K562 (cell line): ENCODE measurements around the gene TAF12. TPM values are rescaled to one million over a fixed set of nuclear protein-coding genes. Genes with fewer than 3 reads are reported as not detected.

ENCODE experiments used
- ATAC-seq: fragments of 200-7000 bp; cut with Tn5 transposase; 3 replicates; pipeline ENCODE4 v1.9.1; 2020; ENCODE audit warnings: moderate library complexity
- BruUV-seq: library from RNA; stranded (reverse); fragments of 400-500 nt; replicated peaks from 2 replicates; lab custom pipeline; 2021; lab: Mats Ljungman, UMichigan
- CTCF ChIA-PET: fragments of 300-600 bp; formaldehyde crosslinking; extraction: SDS; loops from one replicate; lab custom pipeline; 2021; ENCODE audit warnings: low intra/inter-chr PET ratio; lab: Yijun Ruan, JAX
- POLR2A ChIA-PET: fragments of 300-600, 350-650 bp; sonication (Branson Sonifier 250); formaldehyde crosslinking; extraction: SDS; loops from one replicate; lab custom pipeline; 2021; ENCODE audit warnings: antibody characterized with exemption, inconsistent platforms; lab: Yijun Ruan, JAX
- DNase-seq, 4 experiments: peaks; one replicate each; pipeline versions ENCODE4 v3.0.0 to v3.0.0-alpha.2; 2011 to 2018; ENCODE audit warnings: low spot score in 3 of 4, mixed read lengths in 3 of 4; ENCODE audit errors: extremely low read depth in 1 of 4
- FAIRE-seq: peaks from 2 replicates; lab custom pipeline; 2011; peaks lifted over from hg19 to GRCh38; lab: Jason Lieb, UNC
- H2AFZ ChIP-seq: 2 replicates; pipeline ENCODE4 v1.6.0; 2011; ENCODE audit warnings: low read depth, low read length, control low read depth, inconsistent platforms
- H3K27ac ChIP-seq: fragments of 200-600 bp; 3 replicates; pipeline ENCODE4 v1.8.0; 2011; ENCODE audit warnings: low read depth, mild to moderate bottlenecking, control low read depth, inconsistent platforms, low read length, moderate library complexity, mixed read lengths; ENCODE audit errors: extremely low read depth
- H3K27me3 ChIP-seq, 2 experiments: fragments of 300-600 bp in 1 of 2; 2 replicates in 1 of 2; 3 replicates in 1 of 2; pipeline versions ENCODE4 v1.6.0 to v1.8.0; 2011; ENCODE audit warnings: inconsistent platforms in 2 of 2, low read length in 2 of 2, mild to moderate bottlenecking in 1 of 2, mixed read lengths in 1 of 2, moderate library complexity in 1 of 2; ENCODE audit not compliant: control insufficient read depth in 2 of 2, insufficient read depth in 2 of 2
- H3K36me3 ChIP-seq: fragments of 300-600 bp; 3 replicates; pipeline ENCODE4 v1.8.0; 2011; ENCODE audit warnings: mild to moderate bottlenecking, low read length, inconsistent platforms; ENCODE audit not compliant: control insufficient read depth, insufficient read depth
- H3K4me1 ChIP-seq, 2 experiments: fragments of 200-600 bp in 1 of 2; replicated peaks in 1 of 2; 2 replicates in 1 of 2; 3 replicates in 1 of 2; pipeline versions ENCODE4 v1.5.1 to v1.8.0; 2011; ENCODE audit warnings: inconsistent platforms in 2 of 2, low read length in 2 of 2, mild to moderate bottlenecking in 1 of 2, mixed read lengths in 1 of 2, moderate library complexity in 1 of 2; ENCODE audit not compliant: control insufficient read depth in 2 of 2, insufficient read depth in 2 of 2
- H3K4me2 ChIP-seq: 2 replicates; pipeline ENCODE4 v1.6.1; 2011; ENCODE audit warnings: low read length, control low read depth, inconsistent platforms, mixed read lengths; ENCODE audit not compliant: insufficient read depth
- H3K4me3 ChIP-seq: fragments of 200-600 bp; sonication (generic), shearing (Covaris generic); 2 replicates; pipeline ENCODE4 v1.5.1; 2016; ENCODE audit warnings: control low read depth, inconsistent platforms
- H3K79me2 ChIP-seq: fragments of 200-600 bp; 3 replicates; pipeline ENCODE4 v1.8.0; 2011; ENCODE audit warnings: low read length, inconsistent platforms; ENCODE audit not compliant: control insufficient read depth, insufficient read depth
- H3K9ac ChIP-seq, 2 experiments: 2 replicates each; pipeline versions ENCODE4 v1.6.0 to v1.6.1; 2011; ENCODE audit warnings: low read depth in 2 of 2, low read length in 2 of 2, control low read depth in 1 of 2, inconsistent platforms in 1 of 2, mild to moderate bottlenecking in 1 of 2, mixed read lengths in 1 of 2; ENCODE audit not compliant: insufficient read depth in 1 of 2
- H3K9me1 ChIP-seq: one replicate; pipeline ENCODE4 v1.6.0; 2011; ENCODE audit warnings: inconsistent platforms, mild to moderate bottlenecking, low read length, moderate library complexity; ENCODE audit not compliant: control insufficient read depth, insufficient read depth
- H3K9me3 ChIP-seq: replicated peaks from 2 replicates; pipeline ENCODE4 v1.5.1; 2011; ENCODE audit warnings: low read depth, low read length, inconsistent platforms; ENCODE audit not compliant: control insufficient read depth, insufficient read depth
- H4K20me1 ChIP-seq: replicated peaks from 2 replicates; pipeline ENCODE4 v1.6.1; 2011; ENCODE audit warnings: low read length, inconsistent platforms, mixed read lengths; ENCODE audit not compliant: control insufficient read depth, insufficient read depth
- ELF2 ChIP-seq: fragments of 250-450 bp; sonication (Bioruptor Pico); IDR thresholded peaks from 2 replicates; pipeline ENCODE4 v1.5.0; 2021; ENCODE audit warnings: mild to moderate bottlenecking
- GMEB1 ChIP-seq: fragments of 250-450 bp; sonication (Bioruptor Pico); IDR thresholded peaks from 2 replicates; pipeline ENCODE4 v1.4.0; 2020; ENCODE audit warnings: mild to moderate bottlenecking
- GTF2B ChIP-seq: IDR thresholded peaks from 2 replicates; pipeline ENCODE4 v1.6.1; 2011; ENCODE audit not compliant: insufficient read length; ENCODE audit errors: extremely low read depth
- ILF3 ChIP-seq: fragments of 450-650 bp; IDR thresholded peaks from 2 replicates; pipeline ENCODE4 v1.6.1; 2018; ENCODE audit warnings: antibody characterized with exemption, mild to moderate bottlenecking, moderate library complexity, borderline replicate concordance
- MNT ChIP-seq, 2 experiments: fragments of 450-650 bp; conservative IDR thresholded peaks; 2 replicates each; pipeline ENCODE4 v1.6.1; 2017; ENCODE audit warnings: mild to moderate bottlenecking in 2 of 2, moderate library complexity in 2 of 2
- NCOA6 ChIP-seq: fragments of 450-650 bp; IDR thresholded peaks from 2 replicates; pipeline ENCODE4 v1.6.1; 2017; ENCODE audit warnings: mild to moderate bottlenecking
- NR2C2 ChIP-seq, 2 experiments: fragments of 200-800 bp in 1 of 2; sonication (Bioruptor generic) in 1 of 2; sonication (generic) in 1 of 2; formaldehyde crosslinking in 1 of 2; IDR thresholded peaks; 2 replicates each; pipeline versions ENCODE4 v1.6.1 to v1.8.0; 2016 to 2022; ENCODE audit warnings: mild to moderate bottlenecking in 1 of 2, missing compliant biosample characterization in 1 of 2, missing genetic modification characterization in 1 of 2, missing genetic modification reagents in 1 of 2
- PKNOX1 ChIP-seq: fragments of 450-650 bp; IDR thresholded peaks from 2 replicates; pipeline ENCODE4 v1.6.1; 2016
- RAD21 ChIP-seq, 2 experiments: fragments of 250-450 bp in 1 of 2; fragments of 450-650 bp in 1 of 2; sonication (Bioruptor Pico) in 1 of 2; formaldehyde crosslinking in 1 of 2; IDR thresholded peaks in 1 of 2; conservative IDR thresholded peaks in 1 of 2; 2 replicates each; pipeline versions ENCODE4 v1.4.0 to v1.8.0; 2020 to 2022; ENCODE audit warnings: mild to moderate bottlenecking in 2 of 2, moderate library complexity in 1 of 2
- RFX5 ChIP-seq: IDR thresholded peaks from 2 replicates; pipeline ENCODE4 v1.6.1; 2011; ENCODE audit warnings: low read depth, mild to moderate bottlenecking, improper control_type of control experiment, low read length
- RUNX1 ChIP-seq: sonication (generic); IDR thresholded peaks from 2 replicates; pipeline ENCODE4 v1.6.1; 2016; ENCODE audit warnings: antibody characterized with exemption, low read depth
- SIN3A ChIP-seq, 2 experiments: fragments of 150-350 bp in 1 of 2; IDR thresholded peaks; 2 replicates each; pipeline ENCODE4 v1.6.1; 2011 to 2016; ENCODE audit warnings: borderline replicate concordance in 2 of 2, low read depth in 2 of 2, low read length in 2 of 2, mild to moderate bottlenecking in 2 of 2, moderate library complexity in 2 of 2; ENCODE audit not compliant: control insufficient read depth in 1 of 2
- SMC3 ChIP-seq: conservative IDR thresholded peaks from 2 replicates; pipeline ENCODE4 v1.6.1; 2011; ENCODE audit warnings: low read depth, low read length, improper control_type of control experiment; ENCODE audit not compliant: insufficient read depth
- SP2 ChIP-seq: IDR thresholded peaks from 2 replicates; pipeline ENCODE4 v1.6.1; 2011; ENCODE audit warnings: mild to moderate bottlenecking, low read depth, low read length, moderate library complexity; ENCODE audit not compliant: poor library complexity, severe bottlenecking; ENCODE audit errors: extremely low read depth
- ZNF384 ChIP-seq: IDR thresholded peaks from 2 replicates; pipeline ENCODE4 v1.6.1; 2012; ENCODE audit warnings: low read depth, low read length, improper control_type of control experiment
- WGBS: fragments of 100-300 bp; shearing (Covaris generic); methylation state at CpG from one replicate; pipeline ENCODE4 v1.1.6; 2016; ENCODE audit warnings: low coverage, mixed read lengths; ENCODE audit not compliant: insufficient coverage; ENCODE audit errors: missing lambda C conversion rate; 5-methylcytosine and 5-hydroxymethylcytosine counted together
- in situ Hi-C: fragments of 300-500 bp; cut with MboI; formaldehyde crosslinking; loops from 4 replicates; pipeline ENCODE4 v1.15.0; 2018; ENCODE audit warnings: inconsistent platforms, mixed read lengths
- intact Hi-C: fragments of 100-400 bp; cut with micrococcal nuclease; formaldehyde crosslinking; loops from 2 replicates; pipeline ENCODE4 v1.14.2; 2022
- polyA plus RNA-seq, 8 experiments: library from polyadenylated mRNA; depleted of rRNA in 4 of 8; stranded (reverse) in 5 of 8; unstranded in 3 of 8; fragments of >200 nt; fragmentation: Nextera tagmentation in 2 of 8; fragmentation: Illumina TruSeq in 1 of 8; extraction: Ambion mirVana in 2 of 8; extraction: Trizol in 1 of 8; gene quantifications; 2 replicates each; pipeline versions ENCODE4 v1.2.1 to v1.2.3, GENCODE V29; 2011 to 2014; ENCODE audit warnings: inconsistent platforms in 1 of 8, missing spikeins in 1 of 8
- total RNA-seq, 7 experiments: library from RNA; depleted of rRNA in 6 of 7; stranded (reverse); fragments of >200 nt in 6 of 7; fragmentation: Illumina TruSeq in 2 of 7; extraction: Trizol in 2 of 7; gene quantifications; 2 replicates each; pipeline versions ENCODE4 v1.2.1 to v1.2.3, GENCODE V29; 2011 to 2021; ENCODE audit warnings: low replicate concordance in 1 of 7

The TAF12 gene
- total and polyA plus RNA-seq, 9 of the 15 experiments (the other 6 are each of a cell fraction or from before 2014, with no cell fraction given): 31.6 to 89.0 (median 50.5) TPM

GRCh38 chr1:28640766-28641165 is 2.1 kb downstream of the TAF12 start (continued):
- TF ChIP-seq MNT (conservative IDR thresholded peaks at IDR 0.05) (0 out of 4 replicates have a peak, but pooled peaks of 1 of the 2 experiments have one; percentile 15), SMC3 (peak; percentile 36; the same call in 1 of the 2 replicates), RFX5 (no peak), RAD21 (CRISPR knock-in tag; conservative IDR thresholded peaks at IDR 0.05 in 1 of 2, IDR thresholded peaks at IDR 0.05 in 1 of 2) (peak in 1 of 2 experiments; percentile 38; a peak in 2 of 4 replicates), SP2 (no peak), NCOA6 (no peak), ZNF384 (peak; percentile 19; the same call in 1 of the 2 replicates), ELF2 (no peak)

- DNase-seq (no peak), ATAC-seq (no peak), FAIRE-seq (no peak)
- ChIA-PET POLR2A (interaction anchor here (0.6 to 1.8 kb wide), 2 partner anchors 16 to 123 kb away, joined by 3 to 7 read pairs; partner anchors contain the start of gene RNU11), CTCF (no interaction called here)
- Histone ChIP-seq H3K27ac (no peak overlapping the region), H3K36me3 (peaks cover 9% of the 10 kb centered on the region; the same call in 2 of the 3 replicates), H4K20me1 (no peaks in the 10 kb centered on the region), H3K4me3 (no peak overlapping the region), H3K79me2 (peaks cover 8% of the 10 kb centered on the region; the same call in 1 of the 3 replicates), H2AFZ (no peak overlapping the region), H3K27me3 (no peaks in the 10 kb centered on the region), H3K9ac (no peak overlapping the region), H3K9me1 (no peaks in the 10 kb centered on the region), H3K4me2 (no peak overlapping the region), H3K4me1 (no peaks in the 10 kb centered on the region; a peak in 2 of 5 replicates), H3K9me3 (no peaks in the 10 kb centered on the region)
- no peak for TF ChIP-seq ILF3
- no peak for TF ChIP-seq RUNX1
- TF ChIP-seq SIN3A (IDR thresholded peaks at IDR 0.05; ENCODE audit: borderline replicate concordance in 2 of 2, control insufficient read depth in 1 of 2, low read depth in 2 of 2, low read length in 2 of 2): no peak
- no peak for TF ChIP-seq GTF2B
- no peak for TF ChIP-seq PKNOX1
- no peak for TF ChIP-seq NR2C2 (CRISPR knock-in tag; IDR thresholded peaks at IDR 0.05)
- TF ChIP-seq NR2C2 (tag; IDR thresholded peaks at IDR 0.05): no peak
- no peak for TF ChIP-seq GMEB1 (CRISPR knock-in tag)
- BruUV-seq: no TSS peak
- in situ Hi-C loops (no loop called here), intact Hi-C loops (no loop called here)
- WGBS: 88% methylated on average over 4 of the region's 4 CpGs
Measured at GRCh38 chr1:28632560-28632959, 10.3 kb downstream of the TAF12 start.
